ACC112 (cell line): ENCODE results near the gene KCNK4.
"Not testable (repeated sequence)": the region's sequence is repeated elsewhere in the genome, so short reads cannot be mapped to it uniquely, and the experiment has no call there.

Experiments used
- H2AFZ ChIP-seq: fragments of 200-600 bp; sonication (generic); one replicate; pipeline ENCODE4 v1.6.0; 2017; ENCODE audit warnings: antibody characterized with exemption, low read length; ENCODE audit not compliant: unreplicated experiment
- H3K27ac ChIP-seq: fragments of 200-600 bp; sonication (generic); 2 replicates; pipeline ENCODE4 v1.5.1; 2014; ENCODE audit warnings: low read depth, mild to moderate bottlenecking, antibody characterized with exemption, low read length, moderate library complexity
- H3K27me3 ChIP-seq: fragments of 200-600 bp; sonication (generic); 2 replicates; pipeline ENCODE4 v1.6.1; 2014; ENCODE audit warnings: mild to moderate bottlenecking, antibody characterized with exemption, low read length, moderate library complexity, mixed read lengths; ENCODE audit not compliant: insufficient read depth
- H3K36me3 ChIP-seq: fragments of 200-600 bp; sonication (generic); 2 replicates; pipeline ENCODE4 v1.6.1; 2016; ENCODE audit warnings: mild to moderate bottlenecking, antibody characterized with exemption, low read length, moderate library complexity, mixed read lengths; ENCODE audit not compliant: insufficient read depth
- H3K4me1 ChIP-seq: fragments of 200-600 bp; sonication (generic); one replicate; pipeline ENCODE4 v1.6.1; 2016; ENCODE audit warnings: low read length, mixed read lengths; ENCODE audit not compliant: insufficient read depth, unreplicated experiment, control insufficient read depth
- H3K4me3 ChIP-seq: fragments of 200-600 bp; sonication (generic); 2 replicates; pipeline ENCODE4 v1.5.1; 2014; ENCODE audit warnings: mild to moderate bottlenecking, low read depth, low read length
- H3K79me2 ChIP-seq: fragments of 200-600 bp; sonication (generic); one replicate; pipeline ENCODE4 v1.6.0; 2016; ENCODE audit warnings: low read length; ENCODE audit not compliant: control insufficient read depth, unreplicated experiment, insufficient read depth

Gene KCNK4

DNA sequence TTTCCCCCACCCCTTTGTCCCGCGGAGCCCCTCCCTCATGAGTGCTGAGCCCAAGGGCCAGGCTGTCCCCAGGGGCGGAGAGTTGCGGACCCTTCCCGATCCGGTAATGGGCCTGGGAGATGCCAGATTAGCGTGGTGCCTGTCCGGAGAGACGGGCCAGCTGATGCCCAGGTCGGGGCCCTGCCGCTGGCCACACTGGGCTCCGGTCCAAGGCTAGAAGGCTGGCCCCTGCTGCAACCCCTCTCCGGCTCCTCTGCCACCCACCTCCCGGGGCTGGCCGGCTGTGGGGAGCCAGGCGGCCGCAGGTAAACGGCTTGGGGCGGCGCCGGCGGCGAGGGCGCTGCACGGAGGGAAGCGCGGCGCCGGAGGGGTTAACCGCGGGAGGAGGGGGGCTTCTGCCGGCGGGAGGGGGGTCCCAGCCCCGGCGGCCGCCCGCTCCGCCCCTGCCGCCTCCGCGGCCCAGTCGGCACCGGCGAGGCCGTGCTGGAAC is at the start of gene KCNK4:
KCNK4 (plus strand) TSS at position 41 of the 490 bp plus-strand sequence. CDS start 1,717 bp downstream, outside the sequence.
- Histone ChIP-seq H3K27me3 (peaks cover 50% of the 10 kb centered on the region), H3K27ac (no peak within 1 kb of the TSS), H3K79me2 (no peaks in the 10 kb centered on the region), H3K4me3 (peak within 1 kb of the TSS; percentile 60; the same call in 1 of the 2 replicates), H3K36me3 (no peaks in the 10 kb centered on the region), H2AFZ (no peak within 1 kb of the TSS), H3K4me1 (no peaks in the 10 kb centered on the region)

DNA sequence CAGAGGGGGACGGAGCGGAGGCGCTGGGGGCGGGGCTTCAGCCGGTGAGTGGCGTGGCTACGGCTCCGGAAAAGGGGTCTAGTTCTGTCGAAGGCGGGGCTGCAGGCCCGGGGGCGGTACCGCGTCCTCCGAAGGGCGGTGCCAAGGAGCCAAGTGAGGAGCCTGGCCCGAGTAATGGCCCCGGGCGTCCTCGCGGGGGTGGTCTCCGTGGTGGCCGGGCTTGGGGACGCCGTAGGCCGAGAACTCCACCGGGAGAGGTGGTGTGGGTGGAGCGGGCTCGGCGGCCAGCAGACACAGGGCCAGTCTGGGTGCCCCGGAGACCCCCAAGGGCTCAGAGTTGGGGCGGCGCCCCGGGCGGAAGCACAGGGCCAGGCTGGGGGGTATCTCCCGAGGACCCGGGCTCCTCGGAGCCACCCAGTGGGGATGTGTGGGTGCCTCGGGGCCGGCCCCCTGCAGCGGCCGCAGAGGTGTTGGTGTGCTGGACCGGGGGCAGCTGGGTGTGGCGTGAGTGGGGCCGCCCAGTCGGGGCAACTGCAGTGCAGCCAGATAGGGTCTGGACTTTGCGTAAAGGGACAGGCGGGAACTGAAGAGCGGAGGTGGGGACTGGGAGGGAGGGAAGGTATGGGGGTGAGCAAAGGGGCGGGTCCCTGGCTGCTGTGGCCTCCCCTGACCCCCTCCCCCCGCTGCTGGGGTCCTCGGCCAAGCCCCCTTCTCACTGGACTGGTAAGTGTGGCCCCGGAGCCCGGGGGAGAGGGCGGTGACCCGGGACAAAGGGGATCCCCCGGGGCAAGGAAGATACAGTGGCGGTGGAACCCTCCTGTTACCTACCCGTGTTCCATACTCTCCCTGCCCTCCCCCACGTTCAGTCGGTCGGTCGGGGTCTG is 49.4 kb upstream of the KCNK4 start:
- peaks cover 35% of the 10 kb centered on the region for H3K4me1 ChIP-seq
- peak overlapping the region; percentile 84 for H3K4me3 ChIP-seq
- H3K27ac ChIP-seq, result peak overlapping the region; percentile 41
- H3K27me3 ChIP-seq, result no peaks in the 10 kb centered on the region
- H2AFZ ChIP-seq, result no peak overlapping the region
- H3K36me3 ChIP-seq, result no peaks in the 10 kb centered on the region
- peaks cover 37% of the 10 kb centered on the region for H3K79me2 ChIP-seq

DNA sequence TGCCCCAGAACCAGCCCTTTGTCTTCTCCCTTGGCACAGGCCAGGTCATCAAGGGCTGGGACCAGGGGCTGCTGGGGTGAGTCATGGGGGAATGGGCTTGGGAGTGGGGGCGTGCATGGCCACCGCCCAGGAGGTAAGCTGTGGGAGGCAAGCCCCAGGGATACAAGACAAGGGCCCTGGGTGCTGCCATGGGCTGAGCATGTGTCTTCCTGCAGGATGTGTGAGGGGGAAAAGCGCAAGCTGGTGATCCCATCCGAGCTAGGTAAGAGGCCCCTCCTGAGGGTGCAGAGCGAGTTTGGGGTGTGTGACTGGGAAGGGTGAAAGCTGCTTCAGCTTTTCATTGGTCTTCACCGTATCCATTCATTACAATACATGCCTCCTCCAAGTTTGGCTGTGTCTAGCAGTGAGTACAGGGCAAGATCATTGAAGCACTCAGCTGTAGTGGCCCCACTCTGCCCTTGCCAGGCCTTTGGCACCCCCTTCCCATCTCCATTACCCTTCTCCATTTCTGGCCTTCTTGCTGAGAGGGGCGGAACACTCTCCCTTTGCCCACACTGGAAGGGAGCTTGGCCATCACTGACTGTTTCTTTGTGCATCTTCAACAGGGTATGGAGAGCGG is 47.8 kb upstream of the KCNK4 start:
- Histone ChIP-seq H3K36me3 (no peaks in the 10 kb centered on the region), H3K4me3 (peak overlapping the region; percentile 31; the same call in 1 of the 2 replicates), H3K27ac (no peak overlapping the region), H3K27me3 (no peaks in the 10 kb centered on the region), H2AFZ (no peak overlapping the region), H3K4me1 (peaks cover 40% of the 10 kb centered on the region), H3K79me2 (peaks cover 37% of the 10 kb centered on the region)

DNA sequence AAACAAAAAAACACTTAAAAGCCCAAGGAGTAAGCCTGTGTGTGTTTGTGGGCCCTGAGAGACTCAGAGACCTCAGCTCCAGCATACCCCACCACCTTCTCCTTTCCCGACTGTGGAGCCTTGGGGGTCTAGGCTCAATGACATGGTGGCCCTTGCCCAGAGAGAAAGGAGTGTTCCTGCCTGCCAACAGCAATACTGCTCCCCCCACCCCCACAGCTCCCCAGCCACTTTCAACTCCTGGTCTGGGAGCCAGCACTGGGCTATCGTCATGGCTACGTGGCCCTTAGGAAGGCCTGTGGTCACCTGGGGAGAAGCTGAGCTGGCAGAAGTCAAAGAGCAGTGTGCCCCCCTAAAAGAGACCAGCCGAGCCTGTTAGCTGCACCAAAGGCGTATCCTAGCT is 47.0 kb upstream of the KCNK4 start:
- no peaks in the 10 kb centered on the region for H3K27me3 ChIP-seq
- no peak overlapping the region for H3K27ac ChIP-seq

DNA sequence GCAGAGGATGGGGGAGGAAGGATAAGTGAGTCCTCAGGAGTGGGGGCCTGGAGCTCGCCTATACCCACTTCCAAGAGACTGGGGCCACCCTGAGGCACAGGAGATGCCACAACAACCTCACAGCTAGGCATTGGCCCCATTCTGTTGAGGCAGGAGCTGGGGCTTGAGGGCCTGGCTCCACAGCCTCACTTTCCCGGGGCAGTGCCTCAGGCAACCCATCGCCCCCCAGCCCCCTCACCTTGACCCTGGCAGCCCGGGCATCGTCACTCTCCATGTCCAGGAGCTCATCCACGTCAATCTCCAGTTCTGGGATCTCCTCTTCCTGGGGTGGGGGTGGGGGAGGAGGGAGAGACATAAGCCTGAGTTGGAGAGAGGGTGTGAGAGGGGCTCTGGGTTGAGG is 46.1 kb upstream of the KCNK4 start:
- no peak overlapping the region for H2AFZ ChIP-seq
- H3K79me2 ChIP-seq, result peaks cover 37% of the 10 kb centered on the region
- H3K36me3 ChIP-seq, result no peaks in the 10 kb centered on the region
- H3K4me1 ChIP-seq, result peaks cover 40% of the 10 kb centered on the region
- no peaks in the 10 kb centered on the region for H3K27me3 ChIP-seq
- H3K27ac ChIP-seq, result peak overlapping the region; percentile 57
- H3K4me3 ChIP-seq, result peak overlapping the region; percentile 96

More for the DNA sequence above, 47.0 kb upstream of the KCNK4 start:
- Histone ChIP-seq H3K4me3 (no peak overlapping the region; the same call in 1 of the 2 replicates), H3K79me2 (peaks cover 37% of the 10 kb centered on the region), H3K4me1 (peaks cover 40% of the 10 kb centered on the region), H2AFZ (no peak overlapping the region), H3K36me3 (no peaks in the 10 kb centered on the region)

DNA sequence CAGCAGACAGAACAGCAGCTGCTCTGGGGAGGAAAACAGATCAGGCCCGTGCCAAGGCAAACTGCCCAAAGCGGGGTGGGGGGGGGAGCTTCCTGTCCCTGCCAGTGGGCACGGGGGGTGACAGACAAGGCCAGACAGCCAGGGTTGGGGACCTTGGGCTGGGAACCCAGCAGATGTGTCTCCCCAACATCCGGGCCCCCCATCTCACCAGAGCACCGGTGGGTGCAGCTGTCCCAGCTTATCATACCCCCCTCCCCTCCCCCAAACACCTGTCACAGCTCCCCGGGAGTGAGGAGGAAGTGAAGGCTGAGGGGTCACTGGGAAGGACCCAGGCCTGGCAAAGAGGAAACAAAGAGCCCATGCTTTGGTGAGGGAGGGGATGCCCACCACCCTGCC is 45.7 kb upstream of the KCNK4 start:
- Histone ChIP-seq H3K4me1 (peaks cover 36% of the 10 kb centered on the region), H3K79me2 (peaks cover 37% of the 10 kb centered on the region), H3K27ac (peak overlapping the region; percentile 57), H3K36me3 (no peaks in the 10 kb centered on the region), H2AFZ (no peak overlapping the region), H3K27me3 (no peaks in the 10 kb centered on the region), H3K4me3 (peak overlapping the region; percentile 96)

DNA sequence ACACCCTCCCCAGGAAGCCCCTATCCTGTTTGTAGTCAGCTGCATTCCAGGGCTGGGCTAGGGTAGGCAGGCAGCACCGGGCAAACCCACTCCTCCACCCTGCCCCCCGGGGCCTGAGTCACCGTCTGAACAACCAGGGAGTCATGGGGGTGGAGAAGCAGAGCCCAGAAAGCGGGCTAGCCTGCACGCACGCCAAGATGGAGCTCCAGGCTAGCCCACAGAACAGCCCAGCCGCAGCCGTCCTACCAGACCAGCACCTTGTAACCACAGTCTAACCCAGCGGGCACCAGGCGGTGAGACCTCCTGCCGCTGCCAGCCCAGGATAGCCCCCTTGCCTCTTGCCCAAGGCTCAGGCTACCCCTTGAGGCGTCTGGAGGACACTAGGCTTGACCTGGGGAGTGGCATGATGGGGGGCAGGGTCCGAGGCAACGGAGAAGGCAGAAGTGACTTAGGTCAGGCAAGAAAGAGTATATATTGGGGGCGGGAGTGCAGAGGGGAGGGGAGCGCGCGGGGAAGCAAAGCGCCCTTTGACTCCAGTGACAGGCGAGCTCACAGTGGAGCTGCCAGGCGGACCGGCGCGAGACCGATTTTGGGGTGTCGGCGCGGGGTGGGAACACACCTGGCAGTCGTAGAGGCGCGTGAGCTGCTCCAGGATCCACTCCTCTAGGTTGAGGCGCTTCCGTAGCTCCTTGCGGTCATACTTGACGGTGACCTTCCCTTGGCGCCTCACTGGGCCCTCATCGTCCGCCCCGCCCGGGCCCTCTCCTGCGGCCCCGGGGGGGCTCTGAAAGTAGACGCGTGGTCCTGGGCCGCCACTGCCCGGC is 45.1 kb upstream of the KCNK4 start:
- Histone ChIP-seq H2AFZ (no peak overlapping the region), H3K4me1 (peaks cover 37% of the 10 kb centered on the region), H3K4me3 (peak overlapping the region; percentile 96), H3K79me2 (peaks cover 37% of the 10 kb centered on the region), H3K27ac (peak overlapping the region; percentile 78), H3K36me3 (no peaks in the 10 kb centered on the region), H3K27me3 (no peaks in the 10 kb centered on the region)

DNA sequence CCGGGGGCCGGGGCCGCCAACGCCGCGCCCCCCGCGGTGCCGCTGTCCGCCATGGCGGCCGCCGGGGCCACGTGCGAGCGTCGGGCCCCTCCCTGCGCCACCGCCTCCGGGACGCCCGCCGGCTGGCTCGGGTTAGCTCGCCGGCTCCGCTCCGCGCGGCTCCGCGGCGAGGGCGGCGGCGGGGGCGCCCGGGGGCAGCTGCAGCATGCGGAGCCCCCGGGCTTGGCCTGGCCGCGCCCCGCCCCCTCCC is 44.6 kb upstream of the KCNK4 start:
- H3K4me1 ChIP-seq, result peaks cover 37% of the 10 kb centered on the region
- H3K27me3 ChIP-seq, H3K36me3 ChIP-seq, H2AFZ ChIP-seq, H3K27ac ChIP-seq: not testable (repeated sequence)
- H3K4me3 ChIP-seq, result peak overlapping the region; percentile 96
- peaks cover 38% of the 10 kb centered on the region for H3K79me2 ChIP-seq

DNA sequence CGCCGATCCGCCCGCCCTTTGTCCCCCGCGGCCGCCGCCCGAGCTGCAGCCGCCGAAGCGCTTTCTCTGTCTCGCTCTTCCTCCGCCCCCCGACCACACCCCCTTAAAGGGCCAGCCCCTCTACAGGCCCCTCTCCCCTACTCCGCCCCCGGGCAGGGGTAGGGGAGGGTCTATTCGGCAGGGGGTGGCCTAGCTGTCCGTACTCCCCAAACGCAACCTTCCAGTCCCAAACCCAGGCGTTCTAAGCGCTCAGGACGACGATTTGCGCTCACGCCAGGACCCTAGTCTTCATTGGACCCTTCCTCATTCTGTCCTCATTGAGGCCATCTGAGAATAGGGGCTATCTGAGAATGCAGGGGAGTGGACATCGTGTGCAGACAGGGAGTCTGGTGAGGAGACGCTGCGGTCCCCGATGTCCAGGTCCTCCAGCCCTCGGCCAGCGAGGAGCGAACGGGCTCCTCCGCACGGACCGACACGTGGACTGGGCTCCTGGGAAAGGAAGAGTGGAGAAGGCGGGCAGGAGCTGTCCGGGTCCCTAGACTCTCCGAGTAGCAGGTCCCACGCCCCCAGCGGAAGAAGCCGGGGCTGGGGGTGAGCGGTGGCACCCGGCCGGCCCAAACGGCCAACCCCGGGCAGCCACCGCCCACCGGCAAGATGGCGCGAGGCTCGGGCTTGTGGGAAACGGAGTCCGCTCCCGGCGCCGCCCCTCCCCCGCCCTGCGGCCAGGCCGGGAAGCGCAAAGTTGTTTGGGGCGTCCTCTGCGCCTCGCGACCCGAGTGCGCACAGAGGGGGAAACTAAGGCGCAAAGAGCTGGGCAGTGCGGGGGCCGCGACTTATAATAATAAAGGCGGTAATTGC is 44.0 kb upstream of the KCNK4 start, which contains the start of gene PPP1R14B:
PPP1R14B (minus strand) TSS at position 73 of the 858 bp plus-strand sequence. CDS start 270 bp downstream, outside the sequence.
- peak within 1 kb of the TSS; percentile 78 for H3K27ac ChIP-seq
- H2AFZ ChIP-seq, result peak within 1 kb of the TSS; percentile 77
- H3K4me1 ChIP-seq, result peaks cover 37% of the 10 kb centered on the region
- no peaks in the 10 kb centered on the region for H3K27me3 ChIP-seq
- H3K4me3 ChIP-seq, result peak within 1 kb of the TSS; percentile 96
- peaks cover 40% of the 10 kb centered on the region for H3K79me2 ChIP-seq
- no peaks in the 10 kb centered on the region for H3K36me3 ChIP-seq
